Endodermal cell (in vitro differentiated cells): ENCODE data around the gene MIEF2. TPM values are rescaled to one million over a fixed set of nuclear protein-coding genes. Genes with fewer than 3 reads are reported as not detected.
A peak's percentile ranks its signal among the peaks of the same experiment; 100 is the strongest.

Source experiments
- DNase-seq: peaks from one replicate; pipeline ENCODE4 v3.0.0-alpha.2; 2017
- H3K27ac ChIP-seq: 2 replicates; pipeline ENCODE4 v1.5.1; 2013; ENCODE audit warnings: mild to moderate bottlenecking, low read depth, low read length, moderate library complexity
- H3K27me3 ChIP-seq: 2 replicates; pipeline ENCODE4 v1.6.1; 2013; ENCODE audit warnings: mild to moderate bottlenecking, low read length, moderate library complexity; ENCODE audit not compliant: insufficient read depth, control insufficient read depth, poor library complexity, severe bottlenecking
- H3K36me3 ChIP-seq: 2 replicates; pipeline ENCODE4 v1.7.0; 2013; ENCODE audit warnings: mild to moderate bottlenecking, low read length, moderate library complexity; ENCODE audit not compliant: control insufficient read depth, insufficient read depth
- H3K4me1 ChIP-seq: one replicate; pipeline ENCODE4 v1.7.0; 2013; ENCODE audit warnings: low read length; ENCODE audit not compliant: control insufficient read depth, insufficient read depth
- H3K4me3 ChIP-seq: 2 replicates; pipeline ENCODE4 v1.5.1; 2013; ENCODE audit warnings: mild to moderate bottlenecking, low read length, moderate library complexity
- H3K9ac ChIP-seq: 2 replicates; pipeline ENCODE4 v1.6.1; 2013; ENCODE audit warnings: mild to moderate bottlenecking, low read length, moderate library complexity; ENCODE audit not compliant: poor library complexity, severe bottlenecking; ENCODE audit errors: extremely low read depth
- H3K9me3 ChIP-seq: 2 replicates; pipeline ENCODE4 v1.6.1; 2013; ENCODE audit warnings: mild to moderate bottlenecking, low read length, moderate library complexity; ENCODE audit not compliant: control insufficient read depth
- H3K27ac Mint-ChIP-seq: 2 replicates; pipeline ENCODE4 v1.8.0; 2020; ENCODE audit warnings: mixed read lengths
- H3K27me3 Mint-ChIP-seq: 2 replicates; pipeline ENCODE4 v1.8.0; 2021; ENCODE audit warnings: mild to moderate bottlenecking, mixed read lengths; ENCODE audit not compliant: insufficient read depth
- H3K36me3 Mint-ChIP-seq: 2 replicates; pipeline ENCODE4 v1.8.0; 2020; ENCODE audit warnings: low read depth, mixed read lengths
- H3K4me1 Mint-ChIP-seq: 2 replicates; pipeline ENCODE4 v1.8.0; 2020; ENCODE audit warnings: mixed read lengths
- H3K4me3 Mint-ChIP-seq: 2 replicates; pipeline ENCODE4 v1.8.0; 2020; ENCODE audit warnings: mild to moderate bottlenecking, moderate library complexity, mixed read lengths
- H3K9me3 Mint-ChIP-seq: 2 replicates; pipeline ENCODE4 v1.8.0; 2020; ENCODE audit warnings: mild to moderate bottlenecking, mixed read lengths
- CTCF ChIP-seq: fragments of 200-600 bp; sonication (generic); conservative IDR thresholded peaks from 2 replicates; pipeline ENCODE4 v1.5.0; 2021; ENCODE audit warnings: antibody characterized with exemption, mild to moderate bottlenecking
- WGBS, 2 experiments: methylation state at CpG; one replicate each; pipeline versions ENCODE4 v1.1.5 to v1.1.7; 2013; ENCODE audit warnings: missing lambda C conversion rate in 2 of 2, mixed read lengths in 1 of 2; ENCODE audit not compliant: insufficient coverage in 1 of 2, insufficient read length in 1 of 2; 5-methylcytosine and 5-hydroxymethylcytosine counted together
- total RNA-seq, 2 donors: library from RNA; stranded (reverse); fragmentation: NEBNext Ultra II Directional in 1 of 2; extraction: Animal tissue kit (Norgen Biotek cat#: 25700) in 1 of 2; gene quantifications; 2 replicates in 1 of 2; 3 replicates in 1 of 2; pipeline ENCODE4 v1.2.1, GENCODE V29; 2021

Gene MIEF2
- total RNA-seq, 2 donors from 2014 or later, result 15.3 to 19.6 TPM

GRCh38 chr17:18226284-18226945 lies 34.0 kb upstream of the MIEF2 start:
- Histone ChIP-seq H3K36me3 (peaks cover 3% of the 10 kb centered on the region), H3K4me1 (peaks cover 5% of the 10 kb centered on the region), H3K27me3 (no peaks in the 10 kb centered on the region), H3K4me3 (peak overlapping the region; percentile 97), H3K27ac (no peak overlapping the region), H3K9ac (peak overlapping the region; percentile 74), H3K9me3 (no peaks in the 10 kb centered on the region)
- Mint-ChIP-seq H3K27ac (peak overlapping the region; percentile 94), H3K4me1 (peaks cover 22% of the 10 kb centered on the region), H3K36me3 (peaks cover 2% of the 10 kb centered on the region), H3K9me3 (no peaks in the 10 kb centered on the region), H3K27me3 (no peaks in the 10 kb centered on the region), H3K4me3 (peak overlapping the region; percentile 95)
- WGBS, 2 experiments, result 29 to 36% methylated on average over 7 to 16 of the region's 16 CpGs
- TF ChIP-seq CTCF, result no peak
- no peak for DNase-seq

DNA sequence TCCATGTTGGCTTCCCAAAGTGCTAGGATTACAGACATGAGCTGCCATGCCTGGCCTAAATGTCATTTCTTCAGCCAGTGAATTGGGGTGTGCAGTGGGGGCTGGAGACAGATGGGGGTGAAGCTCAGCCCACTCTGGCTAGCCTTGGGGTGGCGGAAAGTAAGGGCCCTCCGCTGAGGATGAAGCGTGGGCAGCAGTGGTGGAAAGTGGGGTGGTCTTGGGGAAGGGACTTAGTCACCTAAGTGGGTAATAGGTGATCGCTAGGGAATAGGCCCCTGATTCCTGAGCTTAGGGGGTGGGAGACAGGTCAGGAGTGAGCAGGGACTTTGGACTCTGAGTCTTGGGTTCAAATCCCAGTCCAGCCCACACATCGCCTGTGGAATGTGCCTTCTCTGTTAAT lies 32.8 kb upstream of the MIEF2 start:
- Mint-ChIP-seq H3K9me3 (no peaks in the 10 kb centered on the region), H3K27ac (peak overlapping the region; percentile 77), H3K4me1 (peaks cover 22% of the 10 kb centered on the region), H3K27me3 (no peaks in the 10 kb centered on the region), H3K36me3 (peaks cover 2% of the 10 kb centered on the region), H3K4me3 (no peak overlapping the region)
- H3K27me3 ChIP-seq, result no peaks in the 10 kb centered on the region
- H3K9ac ChIP-seq, result no peak overlapping the region
- H3K4me3 ChIP-seq, result no peak overlapping the region
- TF ChIP-seq CTCF, result no peak
- no peak for DNase-seq
- H3K4me1 ChIP-seq, result peaks cover 5% of the 10 kb centered on the region
- WGBS, 2 experiments, result 95 to 100% methylated on average over 2 to 5 of the region's 5 CpGs
- H3K27ac ChIP-seq, result no peak overlapping the region
- peaks cover 13% of the 10 kb centered on the region for H3K36me3 ChIP-seq
- H3K9me3 ChIP-seq, result no peaks in the 10 kb centered on the region

DNA sequence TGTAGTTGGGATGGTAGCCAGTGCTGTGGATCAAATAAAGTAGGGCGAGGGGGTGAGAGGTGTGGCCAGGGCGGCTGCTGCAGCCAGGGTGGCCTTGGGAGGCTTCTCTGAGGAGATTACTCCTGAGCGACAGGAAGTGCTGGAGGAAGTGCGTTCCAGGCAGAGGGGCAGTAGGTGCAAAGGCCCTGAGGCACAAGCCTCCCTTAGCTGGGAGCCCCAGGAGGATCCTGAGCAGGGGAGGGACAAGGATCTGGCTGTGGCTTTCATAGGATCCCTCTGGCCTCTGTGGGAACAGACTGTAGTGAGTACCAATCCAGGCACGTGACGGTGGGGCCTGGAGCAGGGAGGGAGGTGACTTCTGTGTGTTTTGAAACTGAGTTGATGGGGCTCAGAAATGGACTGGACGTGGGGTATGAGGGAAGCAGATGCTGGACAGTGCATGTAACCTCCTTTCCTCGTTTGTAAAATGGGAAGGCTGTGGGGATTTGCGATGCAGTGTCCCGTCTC lies 32.2 kb upstream of the MIEF2 start:
- H3K36me3 ChIP-seq, result peaks cover 19% of the 10 kb centered on the region
- H3K27me3 ChIP-seq, result no peaks in the 10 kb centered on the region
- no peak for DNase-seq
- H3K9me3 Mint-ChIP-seq, result no peaks in the 10 kb centered on the region
- no peak overlapping the region for H3K4me3 ChIP-seq
- H3K4me3 Mint-ChIP-seq, result no peak overlapping the region
- peaks cover 5% of the 10 kb centered on the region for H3K4me1 ChIP-seq
- peaks cover 2% of the 10 kb centered on the region for H3K36me3 Mint-ChIP-seq
- H3K27me3 Mint-ChIP-seq, result no peaks in the 10 kb centered on the region
- H3K27ac Mint-ChIP-seq, result peak overlapping the region; percentile 77
- 93 to 95% methylated on average over 10 of the region's 10 CpGs for WGBS, 2 experiments
- H3K27ac ChIP-seq, result no peak overlapping the region
- H3K9ac ChIP-seq, result no peak overlapping the region
- TF ChIP-seq CTCF, result no peak
- no peaks in the 10 kb centered on the region for H3K9me3 ChIP-seq
- peaks cover 22% of the 10 kb centered on the region for H3K4me1 Mint-ChIP-seq
